AG04450 (cell line): ENCODE measurements around the gene CHCHD2. TPM values are rescaled to one million over a fixed set of nuclear protein-coding genes. Genes with fewer than 3 reads are reported as not detected.
A peak's percentile ranks its signal among the peaks of the same experiment; 100 is the strongest.
"Not testable (repeated sequence)": the region's sequence is repeated elsewhere in the genome, so short reads cannot be mapped to it uniquely, and the experiment has no call there.

Source experiments
- CTCF ChIA-PET: fragments of 300-600, 350-600 bp; formaldehyde crosslinking; extraction: SDS; loops from one replicate; lab custom pipeline; 2022; ENCODE audit warnings: antibody characterized with exemption, inconsistent platforms; lab: Charles Lee
- POLR2A ChIA-PET: fragments of 350-600 bp; formaldehyde crosslinking; extraction: SDS; loops from one replicate; lab custom pipeline; 2021; ENCODE audit warnings: antibody characterized with exemption, inconsistent platforms; lab: Yijun Ruan, JAX
- DNase-seq: peaks from one replicate; pipeline ENCODE4 v3.0.0-alpha.2; 2011; ENCODE audit warnings: low read depth, low spot score
- H3K27ac ChIP-seq: one replicate; pipeline ENCODE4 v1.5.1; 2012; ENCODE audit warnings: low read depth, low read length, control low read depth
- H3K27me3 ChIP-seq: one replicate; pipeline ENCODE4 v1.6.0; 2012; ENCODE audit warnings: low read length; ENCODE audit not compliant: control insufficient read depth, insufficient read depth
- H3K4me3 ChIP-seq: 2 replicates; pipeline ENCODE4 v1.5.1; 2011; ENCODE audit warnings: mild to moderate bottlenecking, low read depth, low read length, control low read depth
- H3K9me3 ChIP-seq: 2 replicates; pipeline ENCODE4 v1.5.1; 2012; ENCODE audit warnings: low read length; ENCODE audit not compliant: control insufficient read depth, insufficient read depth
- CTCF ChIP-seq: IDR thresholded peaks from 2 replicates; pipeline ENCODE4 v1.5.1; 2011; ENCODE audit warnings: low read depth, low read length, control low read depth, inconsistent platforms
- polyA minus RNA-seq: library from RNA; depleted of rRNA, polyadenylated mRNA; stranded (reverse); fragments of >200 nt; gene quantifications from 2 replicates; pipeline ENCODE4 v1.2.3, GENCODE V29; 2011; rRNA and poly(A)+ RNA removed
- polyA plus RNA-seq: library from polyadenylated mRNA; depleted of rRNA; stranded (reverse); fragments of >200 nt; gene quantifications from 2 replicates; pipeline ENCODE4 v1.2.3, GENCODE V29; 2011; rRNA removed

CHCHD2 gene, protein sequence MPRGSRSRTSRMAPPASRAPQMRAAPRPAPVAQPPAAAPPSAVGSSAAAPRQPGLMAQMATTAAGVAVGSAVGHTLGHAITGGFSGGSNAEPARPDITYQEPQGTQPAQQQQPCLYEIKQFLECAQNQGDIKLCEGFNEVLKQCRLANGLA
- polyA plus RNA-seq: 310 and 349 TPM in 2 replicates
- 62.1 and 70.9 TPM in 2 replicates for polyA minus RNA-seq

DNA sequence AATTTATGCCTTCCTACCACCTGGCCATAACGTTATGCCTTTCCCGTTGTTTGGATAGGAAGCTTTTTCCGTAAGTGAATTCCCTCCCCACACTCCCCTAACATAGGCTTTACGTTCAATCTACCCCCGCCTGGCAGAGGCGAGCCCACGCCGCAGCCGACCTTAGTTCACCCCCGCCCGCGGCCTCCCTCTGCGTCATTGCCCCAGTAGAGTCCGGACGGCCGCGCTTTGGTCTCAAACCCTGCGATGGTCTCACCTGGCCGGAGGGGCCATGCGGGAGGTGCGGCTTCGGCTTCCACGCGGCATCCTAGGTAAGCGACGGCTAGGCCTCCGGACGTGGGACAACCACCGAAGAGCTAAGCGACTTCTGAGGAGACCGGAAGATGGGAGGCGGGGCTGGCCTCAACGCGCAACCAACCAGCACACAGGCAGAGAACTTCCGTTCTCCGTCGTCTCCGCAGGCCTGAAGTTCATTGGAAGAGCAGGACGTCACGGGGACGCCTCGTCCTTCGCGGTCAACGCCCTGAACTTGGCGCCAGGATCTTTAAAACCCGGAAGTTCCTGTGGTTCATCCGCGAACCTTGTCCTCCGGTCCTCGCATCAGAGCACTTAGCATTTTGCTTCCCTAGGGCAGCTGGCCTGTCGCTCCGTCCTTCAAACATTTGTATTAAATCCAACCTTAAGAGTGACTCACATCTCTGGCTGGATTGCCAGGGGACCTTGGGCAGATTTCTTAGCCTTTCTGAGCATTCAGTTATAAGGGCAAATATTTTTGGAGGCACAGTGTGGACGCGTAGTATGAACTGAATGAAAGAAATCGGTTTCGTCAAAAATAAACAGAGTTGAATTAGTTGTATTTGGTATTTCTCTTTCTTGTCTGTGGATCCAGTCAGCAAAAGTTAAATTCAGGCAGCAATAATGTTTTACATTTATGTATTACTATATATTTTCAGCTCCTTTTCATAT, at the start of gene CHCHD2:
Gene CHCHD2 (minus strand): TSS at position 369 of the 966 bp plus-strand sequence. CDS start 63 bp downstream, at position 306.
- no peak for TF ChIP-seq CTCF
- CTCF ChIA-PET: interaction anchor here (0.6 to 2.1 kb wide), 5 partner anchors 13 to 102 kb away, joined by 3 to 8 read pairs (median 4); partner anchors contain the start of gene PHKG1
- Histone ChIP-seq H3K9me3 (no peaks in the 10 kb centered on the region), H3K27ac (peak within 1 kb of the TSS; percentile 93), H3K27me3 (no peaks in the 10 kb centered on the region), H3K4me3 (peak within 1 kb of the TSS; percentile 96)
- peak; percentile 96 for DNase-seq
- POLR2A ChIA-PET: interaction anchor here (1.0 to 1.5 kb wide), 2 partner anchors 27 to 36 kb away, joined by 3 read pairs; no protein-coding TSS in a partner anchor

DNA sequence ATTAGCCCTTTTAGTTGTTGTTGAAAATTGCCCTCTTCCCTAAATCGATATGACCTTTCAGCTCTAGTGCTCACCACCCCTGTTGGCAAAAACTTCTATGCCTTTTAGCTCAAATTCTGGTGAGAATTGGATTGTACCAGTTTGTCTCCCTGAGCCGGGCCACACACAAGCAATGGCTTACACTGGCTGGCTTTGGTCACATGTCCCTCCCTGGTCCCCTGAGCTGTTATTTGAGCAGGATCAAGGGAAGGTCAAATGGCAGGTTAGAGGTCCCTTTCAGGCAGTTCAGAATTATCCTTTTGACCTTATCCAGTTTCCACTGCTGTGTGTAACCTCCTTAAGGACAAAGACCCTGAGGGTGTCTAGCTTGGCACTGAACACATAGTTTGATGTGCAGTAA, 24.8 kb upstream of the CHCHD2 start:
- H3K9me3 ChIP-seq, DNase-seq, H3K4me3 ChIP-seq, H3K27ac ChIP-seq, POLR2A ChIA-PET, H3K27me3 ChIP-seq: not testable (repeated sequence)
- CTCF ChIA-PET: interaction anchor here (0.6 kb wide), 1 partner anchor 458 kb away, joined by 5 read pairs; no protein-coding TSS in a partner anchor

DNA sequence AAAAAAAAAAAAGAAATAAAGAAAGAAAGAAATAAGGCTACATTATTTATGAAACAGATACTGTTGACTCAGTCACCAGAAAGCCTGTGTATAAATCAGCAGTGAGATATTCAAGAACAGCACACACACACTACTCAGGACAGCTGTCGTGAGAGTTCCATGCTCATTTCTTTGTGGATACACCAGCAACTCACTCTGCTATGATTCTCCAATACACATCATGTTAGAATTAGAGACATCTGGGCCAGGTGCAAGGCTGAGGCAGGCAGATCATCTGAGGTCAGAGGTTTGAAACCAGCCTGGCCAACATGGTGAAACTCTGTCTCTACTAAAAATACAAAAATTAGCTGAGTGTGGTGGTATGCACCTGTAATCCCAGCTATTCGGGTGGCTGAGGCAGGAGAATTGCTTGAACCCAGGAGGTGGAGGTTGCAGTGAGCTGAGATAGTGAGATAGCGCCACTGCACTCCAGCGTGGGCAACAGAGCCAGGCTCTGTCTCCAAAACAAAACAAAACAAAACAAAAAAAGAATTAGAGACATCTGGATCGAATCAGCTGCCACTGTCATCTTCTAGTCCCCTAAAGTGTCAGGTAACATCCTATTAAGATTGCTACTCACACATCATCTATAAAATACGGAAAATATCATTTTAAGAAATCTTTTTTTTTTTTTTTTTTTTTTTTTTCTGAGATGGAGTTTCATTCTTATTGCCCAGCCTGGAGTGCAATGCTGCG, 21.1 kb upstream of the CHCHD2 start:
- Histone ChIP-seq H3K4me3 (no peak overlapping the region), H3K27ac (no peak overlapping the region), H3K9me3 (no peaks in the 10 kb centered on the region), H3K27me3 (no peaks in the 10 kb centered on the region)
- ChIA-PET CTCF (no interaction called here), POLR2A (interaction anchor here (0.7 kb wide), 1 partner anchor 1102 kb away, joined by 4 read pairs; no protein-coding TSS in a partner anchor)
- no peak for TF ChIP-seq CTCF
- DNase-seq: no peak

- H3K27me3 ChIP-seq: no peaks in the 10 kb centered on the region
- TF ChIP-seq CTCF: no peak
- CTCF ChIA-PET: no interaction called here
- H3K9me3 ChIP-seq: no peaks in the 10 kb centered on the region
- H3K27ac ChIP-seq: no peak overlapping the region
- H3K4me3 ChIP-seq: no peak overlapping the region
- DNase-seq: no peak
- POLR2A ChIA-PET: no interaction called here
Measured at GRCh38 chr7:56125831-56126230, 19.6 kb upstream of the CHCHD2 start.

GRCh38 chr7:56124981-56125380, 18.7 kb upstream of the CHCHD2 start:
- CTCF ChIA-PET: no interaction called here
- no peak overlapping the region for H3K27ac ChIP-seq
- POLR2A ChIA-PET: no interaction called here
- no peaks in the 10 kb centered on the region for H3K9me3 ChIP-seq
- no peak overlapping the region for H3K4me3 ChIP-seq
- no peak for DNase-seq
- no peaks in the 10 kb centered on the region for H3K27me3 ChIP-seq
- TF ChIP-seq CTCF: no peak
